ENCODE data around the gene PPOX.

Gene PPOX

GRCh38 chr1:161177112-161177935, 11.1 kb downstream of the PPOX start, which contains the start of gene B4GALT3:
Gene B4GALT3 (minus strand): TSS chr1:161177507. CDS start chr1:161176060, 1,447 bp downstream.
- peak; percentile 82 for DNase-seq

- no peak for DNase-seq
Measured at GRCh38 chr1:161177936-161178244, 11.7 kb downstream of the PPOX start.

GRCh38 chr1:161179698-161180097, 13.5 kb downstream of the PPOX start:
- no peak for DNase-seq

GRCh38 chr1:161180639-161181038, 14.4 kb downstream of the PPOX start:
- no peak for DNase-seq

GRCh38 chr1:161182214-161182613, 16.0 kb downstream of the PPOX start:
- DNase-seq: peak; percentile 51

GRCh38 chr1:161185282-161185682, 19.1 kb downstream of the PPOX start:
- peak; percentile 70 for DNase-seq

- no peak for DNase-seq
Measured at GRCh38 chr1:161185732-161186311, 19.6 kb downstream of the PPOX start.

- no peak for DNase-seq
Measured at GRCh38 chr1:161187311-161187710, 21.1 kb downstream of the PPOX start.

GRCh38 chr1:161188381-161188780, 22.2 kb downstream of the PPOX start:
- no peak for DNase-seq

- no peak for DNase-seq
Measured at GRCh38 chr1:161189036-161189435, 22.8 kb downstream of the PPOX start.

- no peak for DNase-seq
Measured at GRCh38 chr1:161190962-161191521, 24.8 kb downstream of the PPOX start.

- no peak for DNase-seq
Measured at GRCh38 chr1:161191971-161192370, 25.7 kb downstream of the PPOX start.

- DNase-seq: peak; percentile 51
Measured at GRCh38 chr1:161192476-161193465, 26.5 kb downstream of the PPOX start.

- no peak for DNase-seq
Measured at GRCh38 chr1:161193561-161194235, 27.5 kb downstream of the PPOX start.

- no peak for DNase-seq
Measured at GRCh38 chr1:161195171-161195570, 28.9 kb downstream of the PPOX start.

GRCh38 chr1:161196111-161196510, 29.9 kb downstream of the PPOX start:
- DNase-seq: no peak

GRCh38 chr1:161196521-161197451, 30.6 kb downstream of the PPOX start:
- DNase-seq: no peak

- DNase-seq: no peak
Measured at GRCh38 chr1:161197560-161198193, 31.5 kb downstream of the PPOX start.

- no peak for DNase-seq
Measured at GRCh38 chr1:161198194-161198896, 32.1 kb downstream of the PPOX start.

- DNase-seq: no peak
Measured at GRCh38 chr1:161198897-161199431, 32.7 kb downstream of the PPOX start, which contains the start of gene ADAMTS4. Gene ADAMTS4 (minus strand): TSS chr1:161199054. CDS start chr1:161198627, 427 bp downstream.

Measured in NK-92 treated with Interleukin-12 subunit alpha and Interleukin-12 subunit beta, amount 100 ng/mL, for 24 hours (cell line).